SKM-1 (cell line): ENCODE data around the gene TBL1XR1.

Source experiments
- DNase-seq: peaks from one replicate; lab custom pipeline; 2025; ENCODE audit not compliant: unreplicated experiment; lab: John Stamatoyannopoulos, UW

The TBL1XR1 gene

GRCh38 chr3:177110386-177110785 lies 86.9 kb downstream of the TBL1XR1 start:
- DNase-seq = no peak

GRCh38 chr3:177109688-177110330 lies 87.5 kb downstream of the TBL1XR1 start:
- no peak for DNase-seq

GRCh38 chr3:177108648-177109047 lies 88.6 kb downstream of the TBL1XR1 start:
- no peak for DNase-seq

- no peak for DNase-seq
These were observed 89.6 kb downstream of the TBL1XR1 start for GRCh38 chr3:177107461-177108239.

GRCh38 chr3:177106594-177106993 lies 90.7 kb downstream of the TBL1XR1 start:
- DNase-seq = no peak

GRCh38 chr3:177106184-177106583 lies 91.1 kb downstream of the TBL1XR1 start:
- DNase-seq = no peak

- DNase-seq = no peak
These were observed 91.7 kb downstream of the TBL1XR1 start for GRCh38 chr3:177105623-177106022.

GRCh38 chr3:177104299-177104992 lies 92.8 kb downstream of the TBL1XR1 start:
- no peak for DNase-seq

GRCh38 chr3:177102553-177102952 lies 94.7 kb downstream of the TBL1XR1 start:
- no peak for DNase-seq

GRCh38 chr3:177098551-177098950 lies 98.7 kb downstream of the TBL1XR1 start:
- no peak for DNase-seq

GRCh38 chr3:177096615-177097014 lies 100.7 kb downstream of the TBL1XR1 start:
- no peak for DNase-seq

- DNase-seq = no peak
These were observed 103.3 kb downstream of the TBL1XR1 start for GRCh38 chr3:177093966-177094365.

GRCh38 chr3:177089901-177090300 lies 107.4 kb downstream of the TBL1XR1 start:
- no peak for DNase-seq

- DNase-seq = no peak
These were observed 108.2 kb downstream of the TBL1XR1 start for GRCh38 chr3:177089110-177089509.

GRCh38 chr3:177085794-177086193 lies 111.5 kb downstream of the TBL1XR1 start:
- peak; percentile 15 for DNase-seq

GRCh38 chr3:177084616-177085015 lies 112.7 kb downstream of the TBL1XR1 start:
- no peak for DNase-seq

GRCh38 chr3:177080122-177080521 lies 117.2 kb downstream of the TBL1XR1 start:
- no peak for DNase-seq

- no peak for DNase-seq
These were observed 117.6 kb downstream of the TBL1XR1 start for GRCh38 chr3:177079684-177080083.

- no peak for DNase-seq
These were observed 125.7 kb downstream of the TBL1XR1 start for GRCh38 chr3:177071496-177072156.

GRCh38 chr3:177069514-177070329 lies 127.6 kb downstream of the TBL1XR1 start:
- DNase-seq = no peak

- DNase-seq = no peak
These were observed 128.3 kb downstream of the TBL1XR1 start for GRCh38 chr3:177068967-177069366.
